ENCODE results near the gene ITGAL.

ITGAL gene

DNA sequence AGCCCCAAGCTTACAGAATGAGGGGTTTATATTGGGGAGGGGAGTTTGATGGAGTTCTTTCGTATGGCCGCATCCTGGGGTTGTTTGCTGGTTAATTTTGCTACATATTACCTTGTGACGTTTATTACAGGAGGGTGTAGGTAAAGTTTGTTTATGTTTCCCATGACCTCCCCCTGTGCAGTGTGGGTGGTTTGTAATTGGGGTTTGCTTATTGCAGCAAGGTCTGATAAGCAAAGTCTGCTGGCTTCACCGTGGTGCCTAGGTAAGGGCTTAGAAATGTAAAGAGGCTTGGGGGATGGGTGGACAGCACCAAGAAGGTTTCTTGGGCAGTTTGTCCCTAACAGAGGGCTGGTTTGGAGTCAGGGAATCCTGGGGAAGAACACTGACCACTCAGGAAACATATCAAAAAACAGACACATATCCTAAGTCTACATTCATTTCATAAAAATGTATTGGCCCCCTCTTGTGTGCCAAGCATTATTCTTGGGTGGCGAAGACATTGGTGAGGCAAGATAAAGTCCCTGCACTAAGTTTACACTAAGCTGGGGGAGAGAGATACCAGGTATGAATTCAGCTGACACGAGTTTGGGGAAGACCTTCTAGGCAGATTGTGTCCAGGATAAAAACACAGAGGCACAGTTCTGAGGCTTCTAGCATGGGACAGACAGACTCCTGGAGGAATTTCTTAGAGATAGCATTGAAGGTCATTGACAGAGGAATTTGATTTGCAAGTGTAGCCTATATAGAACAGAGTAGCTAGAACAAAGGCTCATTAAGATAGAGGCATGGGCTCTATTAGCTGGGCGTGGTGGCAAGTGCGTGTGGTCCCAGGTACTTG lies 76.1 kb downstream of the ITGAL start:
- no peaks in the 10 kb centered on the region for H3K79me2 ChIP-seq (ENCODE audit: insufficient read depth, low read length)
- no peaks in the 10 kb centered on the region for H4K20me1 ChIP-seq (ENCODE audit: insufficient read depth, low read length)
- no peak for TF ChIP-seq EZH2 (IDR thresholded peaks at IDR 0.05; ENCODE audit: borderline replicate concordance, low read length)
- H3K27me3 ChIP-seq (ENCODE audit: insufficient read depth, low read length): no peaks in the 10 kb centered on the region
- no peak overlapping the region for H3K4me2 ChIP-seq (ENCODE audit: low read length)
- no peaks in the 10 kb centered on the region for H3K9me3 ChIP-seq (ENCODE audit: low read length)
- H3K9ac ChIP-seq (ENCODE audit: low read length): no peak overlapping the region
- no peaks in the 10 kb centered on the region for H3K4me1 ChIP-seq (ENCODE audit: insufficient read depth, low read length, severe bottlenecking)
- H3K9me2 ChIP-seq (ENCODE audit: low read depth, low read length): no peaks in the 10 kb centered on the region
- no peak overlapping the region for H2AFZ ChIP-seq (ENCODE audit: low read length)
- H3K27ac ChIP-seq (ENCODE audit: low read depth, low read length, poor library complexity, severe bottlenecking): no peak overlapping the region
- H3K36me3 ChIP-seq (ENCODE audit: insufficient read depth, low read length): peaks cover 13% of the 10 kb centered on the region
- H3K4me3 ChIP-seq (ENCODE audit: low read depth, low read length, poor library complexity, severe bottlenecking): no peak overlapping the region
- H3F3A ChIP-seq (ENCODE audit: insufficient read depth, low read length): no peaks in the 10 kb centered on the region

DNA sequence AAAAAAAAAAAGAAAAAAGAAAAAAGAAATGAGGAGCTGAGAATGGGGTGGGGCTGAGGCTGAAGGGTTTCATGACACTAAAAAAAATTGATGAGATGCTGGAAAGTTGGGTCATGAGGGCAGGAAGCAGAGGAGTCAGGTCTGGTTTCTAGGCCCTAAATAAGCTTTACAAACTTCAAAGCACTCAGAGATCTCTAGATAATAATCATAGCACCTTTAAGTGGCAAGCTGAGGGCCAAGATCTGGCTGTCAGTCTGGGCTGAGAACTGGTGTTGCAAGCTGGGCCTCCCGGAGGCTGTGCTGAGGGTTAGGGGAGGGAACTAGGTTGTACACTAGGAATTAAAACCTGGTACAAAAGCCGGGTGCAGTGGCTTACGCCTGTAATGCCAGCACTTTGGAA lies 79.2 kb downstream of the ITGAL start:
- Histone ChIP-seq H3K4me1 (ENCODE audit: insufficient read depth, low read length, severe bottlenecking) (peaks cover 2% of the 10 kb centered on the region), H3K79me2 (ENCODE audit: insufficient read depth, low read length) (no peaks in the 10 kb centered on the region), H3K9me3 (ENCODE audit: low read length) (no peaks in the 10 kb centered on the region)

DNA sequence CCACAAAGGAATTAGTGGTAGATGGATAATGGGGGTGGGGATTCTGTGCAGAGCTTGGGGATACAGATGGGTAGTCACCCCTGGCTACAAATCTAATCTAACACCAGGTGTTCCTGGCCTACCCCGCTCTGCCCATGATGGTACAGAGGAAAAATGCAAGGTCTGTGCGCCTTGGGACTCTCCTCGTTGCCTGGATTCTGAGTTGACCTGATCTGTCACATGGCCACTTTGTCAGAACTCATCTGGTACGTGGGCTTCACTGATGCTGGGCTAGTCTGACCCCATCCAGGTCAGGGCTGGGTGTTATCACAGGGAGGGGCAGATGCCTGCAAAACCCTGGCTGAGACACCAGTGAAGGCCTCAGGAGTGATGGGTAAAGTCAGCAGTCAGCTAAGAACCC lies 80.4 kb downstream of the ITGAL start:
- no peaks in the 10 kb centered on the region for H3K9me3 ChIP-seq (ENCODE audit: low read length)
- TF ChIP-seq, protein P1, sequence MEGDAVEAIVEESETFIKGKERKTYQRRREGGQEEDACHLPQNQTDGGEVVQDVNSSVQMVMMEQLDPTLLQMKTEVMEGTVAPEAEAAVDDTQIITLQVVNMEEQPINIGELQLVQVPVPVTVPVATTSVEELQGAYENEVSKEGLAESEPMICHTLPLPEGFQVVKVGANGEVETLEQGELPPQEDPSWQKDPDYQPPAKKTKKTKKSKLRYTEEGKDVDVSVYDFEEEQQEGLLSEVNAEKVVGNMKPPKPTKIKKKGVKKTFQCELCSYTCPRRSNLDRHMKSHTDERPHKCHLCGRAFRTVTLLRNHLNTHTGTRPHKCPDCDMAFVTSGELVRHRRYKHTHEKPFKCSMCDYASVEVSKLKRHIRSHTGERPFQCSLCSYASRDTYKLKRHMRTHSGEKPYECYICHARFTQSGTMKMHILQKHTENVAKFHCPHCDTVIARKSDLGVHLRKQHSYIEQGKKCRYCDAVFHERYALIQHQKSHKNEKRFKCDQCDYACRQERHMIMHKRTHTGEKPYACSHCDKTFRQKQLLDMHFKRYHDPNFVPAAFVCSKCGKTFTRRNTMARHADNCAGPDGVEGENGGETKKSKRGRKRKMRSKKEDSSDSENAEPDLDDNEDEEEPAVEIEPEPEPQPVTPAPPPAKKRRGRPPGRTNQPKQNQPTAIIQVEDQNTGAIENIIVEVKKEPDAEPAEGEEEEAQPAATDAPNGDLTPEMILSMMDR (IDR thresholded peaks at IDR 0.05; ENCODE audit: low read length): no peak
- TF ChIP-seq EZH2 (IDR thresholded peaks at IDR 0.05; ENCODE audit: borderline replicate concordance, low read length): no peak
- H3K9ac ChIP-seq (ENCODE audit: low read length): no peak overlapping the region
- H3K36me3 ChIP-seq (ENCODE audit: insufficient read depth, low read length): peaks cover 41% of the 10 kb centered on the region
- no peaks in the 10 kb centered on the region for H3F3A ChIP-seq (ENCODE audit: insufficient read depth, low read length)
- H3K4me2 ChIP-seq (ENCODE audit: low read length): no peak overlapping the region
- 0 out of 2 replicates have a peak, but pooled peaks cover 4% of the 10 kb centered on the region for H3K79me2 ChIP-seq (ENCODE audit: insufficient read depth, low read length)
- no peak overlapping the region for H3K4me3 ChIP-seq (ENCODE audit: low read depth, low read length, poor library complexity, severe bottlenecking)
- H2AFZ ChIP-seq (ENCODE audit: low read length): no peak overlapping the region
- H3K27ac ChIP-seq (ENCODE audit: low read depth, low read length, poor library complexity, severe bottlenecking): no peak overlapping the region
- H3K9me2 ChIP-seq (ENCODE audit: low read depth, low read length): no peaks in the 10 kb centered on the region
- H3K4me1 ChIP-seq (ENCODE audit: insufficient read depth, low read length, severe bottlenecking): peaks cover 7% of the 10 kb centered on the region
- H3K27me3 ChIP-seq (ENCODE audit: insufficient read depth, low read length): no peaks in the 10 kb centered on the region
- H4K20me1 ChIP-seq (ENCODE audit: insufficient read depth, low read length): no peaks in the 10 kb centered on the region

More for the DNA sequence above, 79.2 kb downstream of the ITGAL start:
- Histone ChIP-seq H3K27me3 (ENCODE audit: insufficient read depth, low read length) (no peaks in the 10 kb centered on the region), H3K4me2 (ENCODE audit: low read length) (no peak overlapping the region), H3K9ac (ENCODE audit: low read length) (no peak overlapping the region), H3K36me3 (ENCODE audit: insufficient read depth, low read length) (peaks cover 41% of the 10 kb centered on the region), H3F3A (ENCODE audit: insufficient read depth, low read length) (no peaks in the 10 kb centered on the region), H3K4me3 (ENCODE audit: low read depth, low read length, poor library complexity, severe bottlenecking) (no peak overlapping the region), H3K9me2 (ENCODE audit: low read depth, low read length) (no peaks in the 10 kb centered on the region), H2AFZ (ENCODE audit: low read length) (no peak overlapping the region), H4K20me1 (ENCODE audit: insufficient read depth, low read length) (no peaks in the 10 kb centered on the region), H3K27ac (ENCODE audit: low read depth, low read length, poor library complexity, severe bottlenecking) (no peak overlapping the region)
- TF ChIP-seq, protein P1 (IDR thresholded peaks at IDR 0.05; ENCODE audit: low read length): no peak
- no peak for TF ChIP-seq EZH2 (IDR thresholded peaks at IDR 0.05; ENCODE audit: borderline replicate concordance, low read length)
